Esophagus muscularis mucosa (tissue), 4 donors: ENCODE results near the gene SYPL2. TPM values are rescaled to one million over a fixed set of nuclear protein-coding genes. Genes with fewer than 3 reads are reported as not detected.

Experiments used
- DNase-seq: peaks from one replicate; pipeline ENCODE4 v3.0.0-alpha.2; 2017; ENCODE audit errors: extremely low spot score
- H3K27ac ChIP-seq, 4 donors: fragments of 200-600 bp; sonication (generic); replicated peaks in 1 of 4; 1 replicate in 3 of 4; 2 replicates in 1 of 4; pipeline ENCODE4 v1.5.1; 2016 to 2019; ENCODE audit warnings: mild to moderate bottlenecking in 1 of 4
- H3K27me3 ChIP-seq, 4 donors: fragments of 200-600 bp; sonication (generic); one replicate each; pipeline versions ENCODE4 v1.5.1 to v1.6.0; 2016 to 2019
- H3K36me3 ChIP-seq, 4 donors: fragments of 200-600 bp; sonication (generic); one replicate each; pipeline ENCODE4 v1.5.1; 2016 to 2019
- H3K4me1 ChIP-seq, 4 donors: fragments of 200-600 bp; sonication (generic); one replicate each; pipeline ENCODE4 v1.5.1; 2016 to 2019
- H3K4me3 ChIP-seq, 4 donors: fragments of 200-600 bp; sonication (generic); 1 replicate in 2 of 4; 2 replicates in 2 of 4; pipeline ENCODE4 v1.5.1; 2016 to 2019; ENCODE audit warnings: mild to moderate bottlenecking in 4 of 4, moderate library complexity in 1 of 4
- H3K9me3 ChIP-seq, 4 donors: fragments of 200-600 bp; sonication (generic); 1 replicate in 3 of 4; 2 replicates in 1 of 4; pipeline ENCODE4 v1.5.1; 2016 to 2019
- CTCF ChIP-seq, 3 experiments: fragments of 200-600 bp in 2 of 3; fragments of 450-650 bp in 1 of 3; sonication (generic) in 2 of 3; IDR thresholded peaks; one replicate each; pipeline ENCODE4 v1.5.1; 2017 to 2019; ENCODE audit warnings: antibody characterized with exemption in 3 of 3, mild to moderate bottlenecking in 2 of 3, moderate library complexity in 1 of 3
- EP300 ChIP-seq: sonication (generic); formaldehyde crosslinking; IDR thresholded peaks from one replicate; pipeline ENCODE4 v1.6.1; 2017; ENCODE audit warnings: antibody characterized with exemption
- POLR2A ChIP-seq: fragments of 450-650 bp; IDR thresholded peaks from one replicate; pipeline ENCODE4 v1.6.1; 2017; ENCODE audit warnings: antibody characterized with exemption, moderate library complexity, mild to moderate bottlenecking, low read depth
- POLR2AphosphoS5 ChIP-seq, 2 donors: sonication (generic); formaldehyde crosslinking; IDR thresholded peaks; one replicate each; pipeline ENCODE4 v1.6.1; 2017; ENCODE audit warnings: antibody characterized with exemption in 2 of 2
- WGBS: methylation state at CpG from one replicate; pipeline ENCODE4 v1.1.5; 2018; 5-methylcytosine and 5-hydroxymethylcytosine counted together
- intact Hi-C: fragments of 100-400 bp; cut with DNase I; formaldehyde crosslinking; loops from one replicate; pipeline ENCODE4 v1.15.1; 2023
- total RNA-seq, 4 donors: library from RNA; depleted of rRNA; stranded (reverse); fragments of >200 nt; gene quantifications; one replicate each; pipeline versions ENCODE4 v1.1.0 to v1.2.1, GENCODE V29; 2016

Gene SYPL2
- total RNA-seq, 4 donors from 2014 or later, result 2.7 to 8.0 (median 4.6) TPM

GRCh38 chr1:109482791-109483671 lies 16.7 kb downstream of the SYPL2 start:
- no peaks in the 10 kb centered on the region for H3K27me3 ChIP-seq
- peak overlapping the region; percentile 48 to 74 (median 60) for H3K27ac ChIP-seq
- peaks cover 0 to 32% (median 29%) of the 10 kb centered on the region in 4 donors for H3K36me3 ChIP-seq
- no peaks in the 10 kb centered on the region for H3K9me3 ChIP-seq
- WGBS, result 11% methylated on average over 25 of the region's 29 CpGs
- no peak for DNase-seq
- H3K4me3 ChIP-seq, result peak overlapping the region; percentile 76 to 94 (median 82)
- intact Hi-C loops, result loop anchor here (5.0 kb wide), 1 partner anchor 56 kb away; the partner anchor contains the start of gene PSMA5
- peaks cover 16 to 25% (median 24%) of the 10 kb centered on the region in 4 donors for H3K4me1 ChIP-seq
- TF ChIP-seq EP300 (no peak), POLR2A (no peak), CTCF (IDR thresholded peaks at IDR 0.05) (no peak), POLR2AphosphoS5 (IDR thresholded peaks at IDR 0.05) (no peak)

GRCh38 chr1:109483672-109484518 lies 17.5 kb downstream of the SYPL2 start, which contains the start of gene ATXN7L2:
ATXN7L2 (plus strand) TSS chr1:109483905; CDS start chr1:109483954, 49 bp downstream.
- under 1% methylated on average over 34 of the region's 73 CpGs for WGBS
- intact Hi-C loops, result loop anchor here (5.0 kb wide), 1 partner anchor 57 kb away; the partner anchor contains the start of gene PSMA5

GRCh38 chr1:109484519-109484975 lies 18.2 kb downstream of the SYPL2 start:
- Histone ChIP-seq H3K27ac (peak overlapping the region; percentile 87 to 97 (median 96)), H3K4me3 (peak overlapping the region; percentile 76 to 94 (median 82)), H3K36me3 (peaks cover 0 to 37% (median 36%) of the 10 kb centered on the region in 4 donors), H3K27me3 (no peaks in the 10 kb centered on the region), H3K4me1 (peaks cover 16 to 25% (median 24%) of the 10 kb centered on the region in 4 donors), H3K9me3 (no peaks in the 10 kb centered on the region)
- intact Hi-C loops, result loop anchor here (5.0 kb wide), 1 partner anchor 57 kb away; the partner anchor contains the start of gene PSMA5
- no peak for DNase-seq
- WGBS, result 33% methylated on average over 15 of the region's 15 CpGs
- TF ChIP-seq EP300 (no peak), CTCF (IDR thresholded peaks at IDR 0.05) (no peak), POLR2A (no peak)

More at GRCh38 chr1:109483672-109484518, 17.5 kb downstream of the SYPL2 start, which contains the start of gene ATXN7L2:
- peaks cover 16 to 25% (median 24%) of the 10 kb centered on the region in 4 donors for H3K4me1 ChIP-seq
- no peak for TF ChIP-seq EP300
- no peak for TF ChIP-seq CTCF (IDR thresholded peaks at IDR 0.05)
- peak; percentile 60 to 67 for TF ChIP-seq POLR2AphosphoS5 (IDR thresholded peaks at IDR 0.05)
- peak; percentile 9 for TF ChIP-seq POLR2A
- H3K36me3 ChIP-seq, result peaks cover 0 to 37% (median 35%) of the 10 kb centered on the region in 4 donors
- H3K4me3 ChIP-seq, result peak within 1 kb of the TSS; percentile 76 to 94 (median 82)
- H3K27ac ChIP-seq, result peak within 1 kb of the TSS; percentile 87 to 97 (median 96)
- DNase-seq, result peak; percentile 98
- H3K9me3 ChIP-seq, result no peaks in the 10 kb centered on the region
- H3K27me3 ChIP-seq, result no peaks in the 10 kb centered on the region

GRCh38 chr1:109485001-109485400 lies 18.7 kb downstream of the SYPL2 start:
- intact Hi-C loops, result no loop called here
- Histone ChIP-seq H3K4me1 (peaks cover 16 to 25% (median 24%) of the 10 kb centered on the region in 4 donors), H3K4me3 (peak overlapping the region; percentile 76 to 94 (median 82)), H3K36me3 (peaks cover 0 to 34% (median 33%) of the 10 kb centered on the region in 4 donors), H3K9me3 (no peaks in the 10 kb centered on the region), H3K27me3 (no peaks in the 10 kb centered on the region), H3K27ac (no peak overlapping the region)
- no peak for TF ChIP-seq EP300
- TF ChIP-seq POLR2A, result no peak
- no peak for TF ChIP-seq POLR2AphosphoS5 (IDR thresholded peaks at IDR 0.05)
- TF ChIP-seq CTCF (IDR thresholded peaks at IDR 0.05), result no peak
- DNase-seq, result no peak
- WGBS, result 28% methylated on average over 3 of the region's 3 CpGs
